Body of pancreas (tissue), 4 donors: ENCODE measurements around the gene C1orf94. TPM values are rescaled to one million over a fixed set of nuclear protein-coding genes. Genes with fewer than 3 reads are reported as not detected.
"Not testable (repeated sequence)": the region's sequence is repeated elsewhere in the genome, so short reads cannot be mapped to it uniquely, and the experiment has no call there.

Experiments
- ATAC-seq: fragments of 150-250 bp; one replicate; pipeline ENCODE4 v1.9.1; 2016
- DNase-seq, 4 donors: peaks; one replicate each; pipeline ENCODE4 v3.0.0-alpha.2; 2019
- H3K27ac ChIP-seq, 4 donors: fragments of 200-600 bp; sonication (generic); 1 replicate in 3 of 4; 2 replicates in 1 of 4; pipeline versions ENCODE4 v1.5.1 to v1.6.1; 2016 to 2019; ENCODE audit warnings: mild to moderate bottlenecking in 1 of 4, mixed read lengths in 1 of 4, moderate library complexity in 1 of 4
- H3K27me3 ChIP-seq, 2 donors: fragments of 200-600 bp; sonication (generic); one replicate each; pipeline ENCODE4 v1.6.0; 2016; ENCODE audit warnings: mild to moderate bottlenecking in 1 of 2
- H3K36me3 ChIP-seq, 2 donors: fragments of 200-600 bp; sonication (generic); replicated peaks in 1 of 2; 2 replicates each; pipeline ENCODE4 v1.5.1; 2016; ENCODE audit warnings: low read depth in 2 of 2; ENCODE audit not compliant: insufficient read depth in 1 of 2
- H3K4me1 ChIP-seq: fragments of 200-600 bp; sonication (generic); one replicate; pipeline ENCODE4 v1.6.0; 2016
- H3K4me3 ChIP-seq, 2 donors: fragments of 200-600 bp; sonication (generic); 1 replicate in 1 of 2; 2 replicates in 1 of 2; pipeline ENCODE4 v1.5.1; 2016 to 2019
- H3K9me3 ChIP-seq, 3 donors: fragments of 200-600 bp; sonication (generic); 1 replicate in 2 of 3; 2 replicates in 1 of 3; pipeline ENCODE4 v1.5.1; 2016
- CTCF ChIP-seq, 7 experiments: fragments of 450-650 bp in 4 of 7; fragments of 200-600 bp in 3 of 7; sonication (generic) in 3 of 7; IDR thresholded peaks; one replicate each; pipeline ENCODE4 v1.5.1; 2016 to 2019; ENCODE audit warnings: antibody characterized with exemption in 7 of 7
- POLR2A ChIP-seq, 3 donors: fragments of 450-650 bp; IDR thresholded peaks; one replicate each; pipeline ENCODE4 v1.6.1; 2016; ENCODE audit warnings: antibody characterized with exemption in 3 of 3, mild to moderate bottlenecking in 2 of 3
- WGBS, 2 donors: methylation state at CpG; one replicate each; pipeline ENCODE4 v1.1.5; 2017; 5-methylcytosine and 5-hydroxymethylcytosine counted together
- intact Hi-C: fragments of 100-400 bp; cut with DNase I; formaldehyde crosslinking; loops from one replicate; pipeline ENCODE4 v1.15.1; 2023
- total RNA-seq, 2 donors: library from RNA; depleted of rRNA; stranded (reverse); fragments of >200 nt; gene quantifications; one replicate each; pipeline ENCODE4 v1.1.0, GENCODE V29; 2016

Gene C1orf94
- total RNA-seq, 2 donors from 2014 or later, result not detected

- H3K9me3 ChIP-seq, result no peaks in the 10 kb centered on the region
- WGBS, 2 donors, result 60 to 63% methylated on average over 6 of the region's 6 CpGs
- H3K27ac ChIP-seq, result no peak overlapping the region
- no peaks in the 10 kb centered on the region for H3K36me3 ChIP-seq
- no peak for ATAC-seq
- TF ChIP-seq POLR2A (IDR thresholded peaks at IDR 0.05) (no peak), CTCF (IDR thresholded peaks at IDR 0.05) (no peak)
- peaks cover 0 to 13% of the 10 kb centered on the region in 2 donors for H3K27me3 ChIP-seq
- intact Hi-C loops, result no loop called here
- H3K4me1 ChIP-seq, result peaks cover 6% of the 10 kb centered on the region
- DNase-seq, result no peak
- no peak overlapping the region for H3K4me3 ChIP-seq
Observed at GRCh38 chr1:34175744-34176143, 963 bp upstream of the C1orf94 start.

- ATAC-seq, result no peak
- Histone ChIP-seq H3K4me3 (no peak overlapping the region), H3K27me3 (peaks cover 0 to 13% of the 10 kb centered on the region in 2 donors), H3K27ac (no peak overlapping the region), H3K4me1 (peaks cover 6% of the 10 kb centered on the region), H3K36me3 (no peaks in the 10 kb centered on the region), H3K9me3 (no peaks in the 10 kb centered on the region)
- no peak for DNase-seq
- TF ChIP-seq CTCF (IDR thresholded peaks at IDR 0.05) (no peak), POLR2A (IDR thresholded peaks at IDR 0.05) (no peak)
- WGBS, 2 donors, result 50 to 54% methylated on average over 2 of the region's 2 CpGs
- intact Hi-C loops, result no loop called here
Observed at GRCh38 chr1:34178072-34178471, 1.4 kb downstream of the C1orf94 start.

GRCh38 chr1:34183381-34183780 lies 6.7 kb downstream of the C1orf94 start:
- H3K27ac ChIP-seq, H3K9me3 ChIP-seq, intact Hi-C loops, H3K4me3 ChIP-seq, H3K4me1 ChIP-seq, H3K27me3 ChIP-seq, DNase-seq, H3K36me3 ChIP-seq, ATAC-seq: not testable (repeated sequence)
- WGBS, 2 donors, result 61 to 81% methylated on average over 4 of the region's 4 CpGs

GRCh38 chr1:34186741-34187494 lies 10.2 kb downstream of the C1orf94 start:
- TF ChIP-seq CTCF (IDR thresholded peaks at IDR 0.05) (no peak), POLR2A (IDR thresholded peaks at IDR 0.05) (no peak)
- H3K27me3 ChIP-seq, result no peaks in the 10 kb centered on the region
- ATAC-seq (no peak), DNase-seq (no peak)
- peaks cover 0 to 8% (median 0%) of the 10 kb centered on the region in 3 donors for H3K9me3 ChIP-seq
- intact Hi-C loops, result no loop called here
- H3K36me3 ChIP-seq, result no peaks in the 10 kb centered on the region
- no peak overlapping the region for H3K4me3 ChIP-seq
- no peak overlapping the region for H3K27ac ChIP-seq
- H3K4me1 ChIP-seq, result no peaks in the 10 kb centered on the region
- WGBS, 2 donors, result 58 to 60% methylated on average over 12 of the region's 12 CpGs

GRCh38 chr1:34188418-34188817 lies 11.7 kb downstream of the C1orf94 start:
- ATAC-seq, result no peak
- Histone ChIP-seq H3K9me3 (peaks cover 0 to 8% (median 0%) of the 10 kb centered on the region in 3 donors), H3K4me1 (no peaks in the 10 kb centered on the region), H3K36me3 (no peaks in the 10 kb centered on the region), H3K27ac (no peak overlapping the region), H3K27me3 (no peaks in the 10 kb centered on the region), H3K4me3 (no peak overlapping the region)
- DNase-seq, result no peak
- WGBS, 2 donors, result 9 to 12% methylated on average over 8 of the region's 8 CpGs
- TF ChIP-seq POLR2A (IDR thresholded peaks at IDR 0.05) (no peak), CTCF (IDR thresholded peaks at IDR 0.05) (no peak)
- intact Hi-C loops, result no loop called here
